Activated naive CD8-positive, alpha-beta T cell treated with anti-CD3 and anti-CD28 coated beads, Interleukin-2, amount 10 ng/mL, durations not matched to agents 7 days and 5 days (primary cell): ENCODE results near the gene AARS2. TPM values are rescaled to one million over a fixed set of nuclear protein-coding genes. Genes with fewer than 3 reads are reported as not detected.

Experiments used
- ATAC-seq: fragments of 150-1000 bp; cut with Tn5 transposase; one replicate; pipeline ENCODE4 v1.10.0; 2021; ENCODE audit warnings: low read depth, moderate library complexity
- POLR2A ChIA-PET: fragments of 350-600 bp; sonication (Branson Sonifier 250); formaldehyde crosslinking; loops from one replicate; lab custom pipeline; 2021; ENCODE audit warnings: antibody characterized with exemption; lab: Charles Lee
- DNase-seq: peaks from one replicate; pipeline ENCODE4 v3.0.0; 2021
- H3K27ac Mint-ChIP-seq: one replicate; pipeline ENCODE4 v1.8.0; 2022; ENCODE audit warnings: mild to moderate bottlenecking, mixed read lengths
- H3K27me3 Mint-ChIP-seq: one replicate; pipeline ENCODE4 v1.8.0; 2022; ENCODE audit warnings: mild to moderate bottlenecking, moderate library complexity, mixed read lengths
- H3K36me3 Mint-ChIP-seq: one replicate; pipeline ENCODE4 v1.8.0; 2021; ENCODE audit warnings: mild to moderate bottlenecking, mixed read lengths
- H3K4me1 Mint-ChIP-seq: one replicate; pipeline ENCODE4 v1.8.0; 2021; ENCODE audit warnings: mixed read lengths
- H3K4me3 Mint-ChIP-seq: one replicate; pipeline ENCODE4 v1.8.0; 2022; ENCODE audit warnings: mild to moderate bottlenecking, moderate library complexity, mixed read lengths
- H3K9me3 Mint-ChIP-seq: one replicate; pipeline ENCODE4 v1.8.0; 2021; ENCODE audit warnings: mixed read lengths
- total RNA-seq, 2 experiments: library from RNA; stranded (reverse); gene quantifications; one replicate each; pipeline ENCODE4 v1.2.3, GENCODE V29; 2021

AARS2 gene
- total RNA-seq, 2 experiments from 2014 or later, result 23.0 to 23.2 TPM

DNA sequence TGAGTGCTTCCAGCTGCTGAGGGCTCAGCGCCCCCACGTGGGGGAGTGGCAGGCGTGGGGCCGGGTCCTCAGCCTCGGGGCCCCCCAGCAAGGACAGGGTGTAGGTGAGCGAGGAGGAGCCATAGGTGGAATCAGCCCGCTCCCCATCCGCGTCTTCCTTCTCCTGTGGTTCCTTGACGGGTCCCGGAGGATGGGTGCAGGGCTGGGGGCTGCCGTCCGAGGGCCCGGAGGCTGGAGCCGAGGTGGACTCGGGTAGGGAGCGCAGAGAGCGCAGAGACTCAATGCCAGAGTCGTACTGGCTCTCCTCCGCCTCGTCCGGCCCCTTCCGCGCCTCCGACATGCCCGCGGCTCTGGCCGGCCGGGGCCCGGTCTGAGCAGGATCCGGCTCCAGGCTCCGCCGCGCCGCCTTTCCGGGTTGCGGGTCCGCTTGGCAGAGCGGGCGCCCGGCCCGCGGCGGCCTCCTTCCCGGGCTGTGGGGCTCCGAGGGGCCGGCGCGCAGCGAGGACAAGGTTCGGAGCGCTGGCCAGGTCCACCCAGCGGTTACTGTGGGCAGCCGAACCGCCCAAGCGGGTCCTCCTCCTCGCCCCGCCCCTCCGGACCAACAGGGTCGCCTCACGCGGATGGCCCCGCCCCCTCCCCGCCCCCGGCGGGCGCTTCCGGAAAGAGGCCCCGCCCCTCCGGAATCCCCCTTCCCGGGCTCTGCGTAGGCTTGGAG lies 48.0 kb downstream of the AARS2 start, which contains the start of gene NFKBIE:
Gene NFKBIE, minus strand, starts transcription at position 545 of the 715 bp plus-strand sequence. Its CDS starts 205 bp downstream, at position 340.
- POLR2A ChIA-PET, result interaction anchor here (0.6 to 4.7 kb wide), 5 partner anchors 10 to 47 kb away, joined by 3 to 30 read pairs (median 4); partner anchors contain the start of gene HSP90AB1
- peak within 1 kb of the TSS; percentile 99 for H3K4me3 Mint-ChIP-seq
- peaks cover 22% of the 10 kb centered on the region for H3K27me3 Mint-ChIP-seq
- ATAC-seq (peak; percentile 69), DNase-seq (peak; percentile 95)
- peaks cover 11% of the 10 kb centered on the region for H3K36me3 Mint-ChIP-seq
- H3K27ac Mint-ChIP-seq, result peak within 1 kb of the TSS; percentile 98
- peaks cover 54% of the 10 kb centered on the region for H3K4me1 Mint-ChIP-seq
- H3K9me3 Mint-ChIP-seq, result no peaks in the 10 kb centered on the region

DNA sequence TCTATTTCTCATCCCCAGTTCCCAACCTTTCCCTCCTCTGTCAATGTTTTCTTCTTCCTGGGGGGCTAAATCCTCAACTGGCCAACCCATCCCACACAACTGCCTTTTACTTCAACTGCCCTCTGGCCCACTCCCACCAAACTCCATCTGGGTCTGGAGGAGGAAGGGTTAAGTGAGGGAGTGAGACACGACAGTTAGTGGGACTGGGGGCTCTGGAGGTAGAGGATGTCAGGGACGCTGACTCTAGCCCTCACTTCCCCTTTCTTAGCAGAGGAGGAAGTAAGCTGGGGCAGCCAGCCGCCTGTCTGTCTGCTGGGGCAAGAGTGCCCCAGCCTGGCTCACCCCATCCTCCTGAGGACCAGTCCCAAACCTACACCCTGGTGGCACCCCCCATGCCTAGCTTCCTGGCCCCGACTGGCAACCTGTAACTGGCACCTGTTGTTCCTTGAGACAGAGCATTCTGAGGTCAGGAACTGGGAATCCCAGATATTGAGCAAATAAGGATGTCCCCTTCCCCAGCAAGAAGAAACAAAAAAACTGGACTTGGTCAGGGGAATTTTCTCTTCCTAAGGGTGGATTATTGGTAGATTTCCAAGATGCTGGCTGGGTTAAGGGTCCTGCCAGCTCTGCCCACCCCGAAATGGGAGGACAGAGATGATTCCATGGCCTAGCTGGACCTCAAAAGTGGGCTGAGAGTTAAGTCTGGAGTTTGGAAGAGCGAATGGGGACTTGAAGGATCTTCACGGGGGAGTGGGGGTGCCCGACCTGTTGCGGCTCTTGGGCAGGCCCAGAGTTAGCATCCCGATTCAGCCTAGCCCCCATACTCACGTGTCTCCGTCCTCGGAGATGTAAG lies 48.8 kb downstream of the AARS2 start:
- peaks cover 11% of the 10 kb centered on the region for H3K36me3 Mint-ChIP-seq
- H3K4me1 Mint-ChIP-seq, result peaks cover 48% of the 10 kb centered on the region
- no peaks in the 10 kb centered on the region for H3K9me3 Mint-ChIP-seq
- POLR2A ChIA-PET, result interaction anchor here (0.6 to 4.7 kb wide), 5 partner anchors 9 to 48 kb away, joined by 3 to 30 read pairs (median 4); partner anchors contain the start of gene HSP90AB1
- H3K27ac Mint-ChIP-seq, result peak overlapping the region; percentile 98
- ATAC-seq, result peak; percentile 33
- DNase-seq, result peak; percentile 57
- H3K4me3 Mint-ChIP-seq, result peak overlapping the region; percentile 99
- peaks cover 14% of the 10 kb centered on the region for H3K27me3 Mint-ChIP-seq

DNA sequence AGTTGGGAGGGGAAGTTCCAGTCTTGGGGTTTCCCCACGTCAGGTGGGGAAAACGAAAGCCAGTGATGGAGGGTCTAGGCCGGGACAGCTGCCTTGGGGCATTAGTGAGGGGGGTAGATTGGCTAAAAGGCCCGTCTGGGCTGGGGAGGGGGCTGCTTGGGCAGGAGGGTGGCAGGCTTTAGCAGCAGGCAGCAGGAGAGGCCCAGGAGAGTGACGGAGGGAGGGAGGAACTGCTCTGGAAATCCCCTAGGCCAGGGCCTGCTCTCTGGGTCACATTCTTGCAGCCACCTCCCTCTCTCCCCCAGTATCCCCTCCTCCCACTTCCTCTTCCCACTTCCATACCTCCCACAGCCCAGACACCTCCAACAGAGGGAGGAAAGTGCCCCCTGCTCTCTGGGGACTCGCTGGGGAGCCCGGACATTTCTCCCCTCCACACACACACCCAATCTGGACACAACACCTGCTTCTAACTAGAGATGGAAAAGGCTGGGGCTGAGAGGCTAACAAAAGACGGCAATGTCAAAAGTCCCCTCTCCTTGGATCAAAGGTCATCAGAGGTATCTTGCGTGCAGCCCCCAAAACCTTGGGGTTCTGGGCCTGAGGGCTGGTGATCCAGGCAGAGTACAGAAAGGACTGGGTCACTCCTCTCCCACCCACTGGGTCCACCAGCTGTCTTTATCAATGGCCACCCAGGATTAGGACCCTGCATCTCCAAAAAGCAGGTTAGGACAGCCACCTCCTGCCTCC lies 49.6 kb downstream of the AARS2 start:
- peaks cover 16% of the 10 kb centered on the region for H3K36me3 Mint-ChIP-seq
- H3K27me3 Mint-ChIP-seq, result peaks cover 5% of the 10 kb centered on the region
- no peaks in the 10 kb centered on the region for H3K9me3 Mint-ChIP-seq
- POLR2A ChIA-PET, result interaction anchor here (1.1 to 4.7 kb wide), 5 partner anchors 8 to 49 kb away, joined by 3 to 30 read pairs (median 23); partner anchors contain the start of gene HSP90AB1
- H3K27ac Mint-ChIP-seq, result peak overlapping the region; percentile 98
- H3K4me3 Mint-ChIP-seq, result peak overlapping the region; percentile 99
- DNase-seq (no peak), ATAC-seq (peak; percentile 7)
- peaks cover 51% of the 10 kb centered on the region for H3K4me1 Mint-ChIP-seq

DNA sequence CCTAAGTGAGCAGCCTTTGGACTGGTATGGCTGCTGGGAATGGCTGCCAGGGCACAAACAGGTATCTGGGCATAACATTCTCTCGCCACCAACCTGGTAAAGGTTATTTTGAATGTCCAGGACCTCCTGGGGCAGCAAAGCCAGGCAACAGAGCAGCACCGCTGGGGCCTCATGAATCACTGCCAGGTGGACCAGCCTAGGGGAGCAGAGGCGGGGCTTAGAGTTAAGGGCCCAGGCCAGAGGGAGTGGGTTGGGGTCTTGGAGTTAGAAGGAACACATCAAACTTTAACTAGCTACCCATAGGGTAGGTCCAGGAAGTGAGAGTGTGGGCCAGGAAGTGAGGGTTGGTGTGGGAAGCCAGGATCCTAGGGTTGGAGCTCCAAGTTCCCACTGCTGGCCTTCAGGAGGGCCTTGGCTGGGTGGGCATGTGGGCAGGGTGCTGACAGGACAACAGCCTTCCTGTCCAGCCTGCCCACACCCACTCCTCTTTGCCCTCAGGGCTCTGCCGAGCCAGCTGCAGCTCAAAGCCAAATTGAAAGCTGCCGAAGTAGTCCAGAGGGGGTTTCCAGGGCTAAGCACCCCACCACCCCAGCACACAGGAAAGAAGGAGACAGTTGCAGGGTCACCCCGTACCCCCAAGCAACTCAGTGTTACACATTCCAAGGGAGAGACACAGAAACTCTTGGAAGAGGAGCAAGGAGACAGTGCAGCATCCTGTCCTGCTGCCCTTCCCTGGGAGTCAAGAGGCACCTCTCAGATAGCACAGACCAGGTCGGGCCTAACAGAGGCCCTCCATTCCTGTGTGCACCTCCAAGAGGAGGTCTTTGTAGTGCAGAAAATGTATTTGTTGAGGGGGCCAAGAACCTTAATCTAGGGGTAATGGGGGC lies 50.4 kb downstream of the AARS2 start:
- ATAC-seq, result no peak
- H3K9me3 Mint-ChIP-seq, result no peaks in the 10 kb centered on the region
- H3K36me3 Mint-ChIP-seq, result peaks cover 21% of the 10 kb centered on the region
- H3K27me3 Mint-ChIP-seq, result no peaks in the 10 kb centered on the region
- POLR2A ChIA-PET, result interaction anchor here (1.4 to 4.7 kb wide), 3 partner anchors 7 to 17 kb away, joined by 6 to 28 read pairs (median 23); partner anchors contain the start of gene HSP90AB1
- H3K4me3 Mint-ChIP-seq, result peak overlapping the region; percentile 99
- peak overlapping the region; percentile 98 for H3K27ac Mint-ChIP-seq
- no peak for DNase-seq
- peaks cover 56% of the 10 kb centered on the region for H3K4me1 Mint-ChIP-seq

DNA sequence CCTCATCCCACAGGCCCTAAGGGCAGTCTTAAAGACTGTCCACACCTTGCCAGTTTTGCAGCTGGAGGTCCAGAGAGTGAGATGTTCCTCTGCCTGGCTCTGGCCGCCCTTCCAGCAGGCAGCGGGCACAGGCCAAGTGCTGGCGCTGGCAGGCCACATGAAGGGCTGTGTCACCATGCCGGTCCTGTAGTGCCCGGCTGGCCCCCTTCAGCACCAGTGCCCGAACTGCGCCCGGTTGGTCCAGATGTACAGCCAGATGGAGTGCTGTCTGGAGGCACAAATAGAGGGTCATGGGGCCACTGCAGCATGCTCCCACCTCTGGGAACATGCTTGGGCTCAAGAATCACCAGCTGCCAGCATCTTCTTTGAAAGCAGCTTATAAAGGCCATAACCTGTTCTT lies 51.6 kb downstream of the AARS2 start:
- ATAC-seq (no peak), DNase-seq (no peak)
- POLR2A ChIA-PET, result interaction anchor here (1.4 to 2.3 kb wide), 2 partner anchors 14 to 16 kb away, joined by 6 to 28 read pairs; partner anchors contain the start of gene HSP90AB1
- Mint-ChIP-seq H3K27ac (peak overlapping the region; percentile 98), H3K27me3 (no peaks in the 10 kb centered on the region), H3K4me1 (peaks cover 52% of the 10 kb centered on the region), H3K9me3 (no peaks in the 10 kb centered on the region), H3K4me3 (no peak overlapping the region), H3K36me3 (peaks cover 23% of the 10 kb centered on the region)

DNA sequence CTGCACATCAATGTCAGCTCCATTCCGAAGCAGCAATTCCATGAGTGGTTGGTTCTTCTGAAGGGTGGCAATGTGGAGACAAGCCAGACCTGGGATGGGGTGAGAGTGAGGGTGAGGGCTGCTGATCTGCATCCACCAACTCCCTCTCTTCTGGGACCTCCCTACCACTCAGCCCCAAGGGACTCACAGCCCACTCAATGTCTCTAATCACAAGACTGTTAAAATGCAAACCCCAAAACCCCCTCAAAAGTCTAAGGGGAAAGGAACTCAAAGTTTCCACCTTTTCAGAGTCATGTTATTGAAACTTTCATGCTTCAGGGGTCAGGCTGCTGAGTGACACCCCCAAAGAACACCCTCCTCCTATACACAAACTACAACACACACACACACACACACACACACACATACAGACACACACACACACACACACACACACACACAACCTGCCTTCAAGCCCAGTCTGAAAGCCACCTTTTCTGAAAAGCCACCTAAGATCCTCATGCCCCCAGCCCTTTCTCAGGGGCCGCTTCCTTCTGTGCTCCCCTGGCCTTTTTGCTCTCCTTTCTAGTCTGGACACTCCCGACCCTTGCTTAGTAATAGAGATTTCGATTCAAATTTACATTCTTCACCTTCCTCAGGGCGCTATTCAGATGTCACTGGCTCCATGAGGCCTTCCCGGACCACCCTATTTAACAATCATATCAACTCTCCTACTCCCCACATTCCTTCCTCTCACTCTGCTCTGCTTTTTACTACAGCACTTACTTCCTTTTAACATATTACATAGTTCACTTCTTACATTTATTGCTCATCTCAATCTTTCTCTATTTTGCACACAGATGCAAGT lies 52.5 kb downstream of the AARS2 start:
- no peak overlapping the region for H3K4me3 Mint-ChIP-seq
- H3K4me1 Mint-ChIP-seq, result peaks cover 55% of the 10 kb centered on the region
- no peaks in the 10 kb centered on the region for H3K9me3 Mint-ChIP-seq
- peak overlapping the region; percentile 58 for H3K27ac Mint-ChIP-seq
- peaks cover 26% of the 10 kb centered on the region for H3K36me3 Mint-ChIP-seq
- DNase-seq, result no peak
- H3K27me3 Mint-ChIP-seq, result no peaks in the 10 kb centered on the region
- POLR2A ChIA-PET, result interaction anchor here (1.3 to 2.3 kb wide), 2 partner anchors 13 to 14 kb away, joined by 4 to 28 read pairs; partner anchors contain the start of gene HSP90AB1
- ATAC-seq, result no peak

DNA sequence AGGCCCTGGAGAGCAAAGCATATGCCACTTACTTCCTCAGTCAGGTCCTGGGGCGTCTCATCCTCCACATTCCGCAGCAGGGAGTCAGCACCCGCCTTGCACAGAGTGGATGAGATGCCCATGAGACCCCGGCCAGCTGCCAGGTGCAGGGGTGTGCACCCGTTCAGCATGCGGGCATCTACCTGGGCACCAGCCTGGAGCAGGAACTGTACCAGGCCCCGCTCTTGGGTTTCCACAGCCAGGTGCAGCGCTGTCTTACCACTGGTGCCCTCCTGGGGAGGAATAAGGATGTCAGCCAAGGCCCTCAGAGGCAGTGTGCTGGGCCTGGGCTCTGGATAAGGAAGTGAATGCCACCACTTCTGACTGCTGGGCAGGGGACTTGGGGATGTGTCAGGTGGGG lies 53.1 kb downstream of the AARS2 start:
- no peak for ATAC-seq
- Mint-ChIP-seq H3K4me1 (peaks cover 58% of the 10 kb centered on the region), H3K9me3 (no peaks in the 10 kb centered on the region), H3K36me3 (peaks cover 26% of the 10 kb centered on the region), H3K27me3 (no peaks in the 10 kb centered on the region), H3K4me3 (no peak overlapping the region), H3K27ac (no peak overlapping the region)
- POLR2A ChIA-PET, result interaction anchor here (1.3 kb wide), 1 partner anchor 14 kb away, joined by 4 read pairs; the partner anchor contains the start of gene HSP90AB1
- DNase-seq, result no peak

DNA sequence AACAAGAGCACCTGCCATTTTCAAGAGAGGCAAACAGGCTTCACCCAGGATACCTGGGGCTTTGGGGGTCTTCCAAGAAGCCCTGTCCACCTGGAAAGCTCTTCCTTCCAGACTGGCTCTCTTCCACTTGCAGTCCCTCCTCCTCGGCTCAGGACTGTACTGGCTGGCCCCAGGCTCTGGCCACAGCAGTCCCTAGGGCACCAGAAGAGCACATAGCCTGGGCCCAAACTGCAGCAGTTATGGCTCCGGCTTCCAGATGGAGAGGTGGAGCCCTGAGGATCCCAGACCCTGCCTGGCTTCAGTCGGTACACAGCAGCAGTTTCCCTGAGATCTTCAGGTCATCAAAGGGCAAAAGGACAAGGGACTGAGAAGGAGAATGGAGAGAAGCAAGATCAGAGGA lies 54.2 kb downstream of the AARS2 start:
- POLR2A ChIA-PET, result no interaction called here
- no peak overlapping the region for H3K4me3 Mint-ChIP-seq
- peaks cover 24% of the 10 kb centered on the region for H3K36me3 Mint-ChIP-seq
- no peaks in the 10 kb centered on the region for H3K9me3 Mint-ChIP-seq
- no peak for ATAC-seq
- no peak for DNase-seq
- peaks cover 58% of the 10 kb centered on the region for H3K4me1 Mint-ChIP-seq
- H3K27ac Mint-ChIP-seq, result peak overlapping the region; percentile 92
- no peaks in the 10 kb centered on the region for H3K27me3 Mint-ChIP-seq

DNA sequence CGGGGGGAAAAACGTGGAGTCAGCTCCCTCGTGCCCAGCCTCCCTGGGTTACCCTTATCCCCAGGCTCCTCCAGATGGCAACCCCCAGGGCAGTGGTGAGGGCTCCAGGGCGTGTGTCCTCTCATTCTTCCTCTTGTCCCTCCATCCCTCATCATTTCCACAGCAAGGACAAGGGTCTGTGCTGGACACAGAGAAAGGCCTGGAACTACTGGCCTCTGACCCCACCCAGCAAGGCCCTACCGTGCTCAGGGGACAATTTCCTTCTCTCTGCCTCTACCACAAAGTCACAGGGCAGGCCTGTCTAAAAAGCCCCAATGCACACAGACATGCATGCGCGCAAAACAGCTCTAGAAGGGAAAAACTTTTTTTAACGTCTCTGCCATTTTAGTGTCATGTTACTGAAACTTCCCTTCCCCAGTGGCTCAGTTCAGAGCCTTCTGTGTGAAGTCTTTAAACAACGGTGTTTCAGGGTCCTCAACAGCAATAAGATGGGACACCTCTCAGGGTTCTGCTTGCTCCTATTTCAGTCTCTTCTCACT lies 54.8 kb downstream of the AARS2 start:
- H3K4me3 Mint-ChIP-seq, result peak overlapping the region; percentile 85
- POLR2A ChIA-PET, result interaction anchor here (4.3 kb wide), 1 partner anchor 11 kb away, joined by 111 read pairs; the partner anchor contains the start of gene HSP90AB1
- DNase-seq (no peak), ATAC-seq (no peak)
- H3K27ac Mint-ChIP-seq, result peak overlapping the region; percentile 92
- no peaks in the 10 kb centered on the region for H3K27me3 Mint-ChIP-seq
- peaks cover 54% of the 10 kb centered on the region for H3K4me1 Mint-ChIP-seq
- no peaks in the 10 kb centered on the region for H3K9me3 Mint-ChIP-seq
- peaks cover 22% of the 10 kb centered on the region for H3K36me3 Mint-ChIP-seq

DNA sequence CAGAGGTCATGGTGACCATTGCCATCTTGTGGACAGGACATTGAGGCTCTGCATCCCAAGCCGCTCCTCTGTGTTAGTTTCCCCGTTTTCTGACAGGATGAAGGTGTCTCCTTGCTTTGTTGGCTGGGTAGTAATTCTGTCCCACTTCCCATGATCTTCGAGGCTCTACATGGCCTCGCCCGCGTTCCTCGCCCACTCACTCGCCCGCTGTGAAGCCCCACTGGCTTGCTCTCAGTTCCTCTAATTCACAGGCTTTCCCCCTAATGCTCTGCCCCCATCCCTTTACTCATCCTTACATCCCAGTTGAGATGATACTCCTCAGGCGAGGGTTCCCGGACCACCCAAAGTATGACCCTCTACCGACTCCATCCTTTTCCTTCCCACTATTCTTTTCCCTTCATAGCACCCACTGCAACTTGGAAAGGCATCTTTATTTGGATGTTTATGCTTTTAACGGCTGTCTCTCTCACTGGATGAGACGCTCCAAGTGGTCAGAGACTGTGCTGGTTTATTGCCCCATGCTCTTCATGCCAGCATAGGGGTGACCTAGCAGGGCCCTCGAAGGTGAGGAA lies 55.3 kb downstream of the AARS2 start:
- no peaks in the 10 kb centered on the region for H3K9me3 Mint-ChIP-seq
- peaks cover 51% of the 10 kb centered on the region for H3K4me1 Mint-ChIP-seq
- POLR2A ChIA-PET, result interaction anchor here (4.3 kb wide), 1 partner anchor 11 kb away, joined by 111 read pairs; the partner anchor contains the start of gene HSP90AB1
- ATAC-seq, result no peak
- H3K27ac Mint-ChIP-seq, result peak overlapping the region; percentile 92
- DNase-seq, result no peak
- peak overlapping the region; percentile 85 for H3K4me3 Mint-ChIP-seq
- H3K36me3 Mint-ChIP-seq, result peaks cover 25% of the 10 kb centered on the region
- no peaks in the 10 kb centered on the region for H3K27me3 Mint-ChIP-seq
